ENCODE measurements around the gene CREBBP. TPM values are rescaled to one million over a fixed set of nuclear protein-coding genes. Genes with fewer than 3 reads are reported as not detected.
"Not testable (repeated sequence)": the region's sequence is repeated elsewhere in the genome, so short reads cannot be mapped to it uniquely, and the experiment has no call there.

The CREBBP gene
- total RNA-seq, 2 experiments from 2014 or later: 145 to 152 TPM

DNA sequence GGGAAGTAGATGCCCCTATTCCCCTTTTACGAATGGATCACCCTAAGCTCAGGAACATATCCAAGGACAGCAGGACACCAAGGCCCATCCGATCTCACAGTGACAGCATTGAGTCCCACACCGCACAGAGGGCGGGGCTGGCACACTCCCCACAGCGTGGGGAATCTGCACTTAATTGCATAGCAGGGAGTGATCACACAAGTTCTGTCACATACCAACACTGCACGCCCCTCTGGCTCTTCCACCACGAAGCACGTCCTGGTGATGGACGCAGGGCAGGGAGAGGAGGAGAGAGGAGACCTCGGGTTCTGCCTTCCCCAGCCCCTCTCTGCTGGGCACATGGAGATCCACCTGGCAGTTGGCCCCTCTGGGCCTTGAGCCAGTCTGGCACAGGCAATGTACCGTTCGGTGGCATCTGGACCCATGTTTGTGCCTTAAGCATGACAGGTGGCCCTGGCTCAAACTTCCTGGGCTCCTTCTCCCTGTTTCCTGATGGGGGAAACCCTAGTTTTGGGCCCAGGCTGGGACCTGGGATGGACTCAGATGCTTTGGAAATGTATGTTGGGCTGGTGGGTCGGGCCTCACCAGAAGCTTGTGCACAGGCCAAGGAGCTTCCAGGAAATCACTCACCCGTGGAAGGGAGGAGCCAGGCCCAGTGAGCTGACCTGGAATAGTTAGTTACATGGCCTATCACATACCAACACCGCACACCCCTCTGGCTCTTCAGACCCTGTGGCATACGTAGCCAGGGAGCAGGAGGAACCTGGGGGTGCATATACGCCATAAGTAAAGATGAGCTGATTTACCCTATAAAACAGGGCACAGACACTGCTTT, 35.1 kb upstream of the CREBBP start:
- Mint-ChIP-seq H3K36me3 (ENCODE audit: low read depth) (no peaks in the 10 kb centered on the region), H3K4me3 (no peak overlapping the region), H3K27me3 (peaks cover 8% of the 10 kb centered on the region), H3K27ac (no peak overlapping the region), H3K9me3 (peaks cover 3% of the 10 kb centered on the region), H3K4me1 (ENCODE audit: low read depth) (no peaks in the 10 kb centered on the region)
- Histone ChIP-seq H3K27ac (ENCODE audit: low read depth in 1 of 2, low read length in 2 of 2) (no peak overlapping the region), H3K4me3 (ENCODE audit: low read length) (no peak overlapping the region), H3K4me1 (ENCODE audit: insufficient read depth, low read length) (no peaks in the 10 kb centered on the region), H3K9me3 (ENCODE audit: control insufficient read depth in 1 of 2, insufficient read depth in 1 of 2, low read length in 2 of 2) (peaks cover 6 to 27% of the 10 kb centered on the region in 2 experiments), H3K36me3 (ENCODE audit: insufficient read depth, low read length) (no peaks in the 10 kb centered on the region), H3K27me3 (ENCODE audit: control insufficient read depth in 1 of 2, insufficient read depth in 2 of 2, low read length in 2 of 2) (peaks cover 0 to 4% of the 10 kb centered on the region in 2 experiments)
- ChIA-PET POLR2A (no interaction called here), CTCF (interaction anchor here (0.6 kb wide), 1 partner anchor 231 kb away, joined by 3 read pairs; no protein-coding TSS in a partner anchor)
- intact Hi-C loops (cut with DNase I, micrococcal nuclease): loop anchor here in 1 of 2 experiments (10.0 kb wide), 1 partner anchor 299 kb away; no protein-coding TSS in a partner anchor
- DNase-seq (no peak), ATAC-seq (ENCODE audit: poor library complexity) (no peak)
- TF ChIP-seq, protein P1, sequence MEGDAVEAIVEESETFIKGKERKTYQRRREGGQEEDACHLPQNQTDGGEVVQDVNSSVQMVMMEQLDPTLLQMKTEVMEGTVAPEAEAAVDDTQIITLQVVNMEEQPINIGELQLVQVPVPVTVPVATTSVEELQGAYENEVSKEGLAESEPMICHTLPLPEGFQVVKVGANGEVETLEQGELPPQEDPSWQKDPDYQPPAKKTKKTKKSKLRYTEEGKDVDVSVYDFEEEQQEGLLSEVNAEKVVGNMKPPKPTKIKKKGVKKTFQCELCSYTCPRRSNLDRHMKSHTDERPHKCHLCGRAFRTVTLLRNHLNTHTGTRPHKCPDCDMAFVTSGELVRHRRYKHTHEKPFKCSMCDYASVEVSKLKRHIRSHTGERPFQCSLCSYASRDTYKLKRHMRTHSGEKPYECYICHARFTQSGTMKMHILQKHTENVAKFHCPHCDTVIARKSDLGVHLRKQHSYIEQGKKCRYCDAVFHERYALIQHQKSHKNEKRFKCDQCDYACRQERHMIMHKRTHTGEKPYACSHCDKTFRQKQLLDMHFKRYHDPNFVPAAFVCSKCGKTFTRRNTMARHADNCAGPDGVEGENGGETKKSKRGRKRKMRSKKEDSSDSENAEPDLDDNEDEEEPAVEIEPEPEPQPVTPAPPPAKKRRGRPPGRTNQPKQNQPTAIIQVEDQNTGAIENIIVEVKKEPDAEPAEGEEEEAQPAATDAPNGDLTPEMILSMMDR (IDR thresholded peaks at IDR 0.05): no peak

DNA sequence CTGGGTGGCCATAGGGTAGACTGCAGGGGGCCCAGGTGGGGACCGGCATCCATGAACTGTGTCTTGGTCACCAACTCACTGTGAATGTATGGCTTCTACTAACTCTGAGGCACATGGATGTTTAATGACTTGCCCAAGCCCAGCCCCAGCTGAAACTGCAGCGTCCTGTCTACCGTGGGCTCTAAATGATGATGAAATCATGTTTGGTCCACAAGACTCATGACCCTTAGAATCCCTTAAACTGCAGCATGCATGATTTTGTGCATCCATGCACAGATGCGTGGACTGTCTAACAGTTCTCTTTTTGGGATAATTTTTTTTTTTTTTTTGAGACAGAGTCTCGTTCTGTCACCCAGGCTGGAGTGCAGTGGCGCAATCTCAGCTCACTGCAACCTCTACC, 32.4 kb upstream of the CREBBP start:
- POLR2A ChIA-PET: no interaction called here
- no peaks in the 10 kb centered on the region for H3K36me3 ChIP-seq (ENCODE audit: insufficient read depth, low read length)

DNA sequence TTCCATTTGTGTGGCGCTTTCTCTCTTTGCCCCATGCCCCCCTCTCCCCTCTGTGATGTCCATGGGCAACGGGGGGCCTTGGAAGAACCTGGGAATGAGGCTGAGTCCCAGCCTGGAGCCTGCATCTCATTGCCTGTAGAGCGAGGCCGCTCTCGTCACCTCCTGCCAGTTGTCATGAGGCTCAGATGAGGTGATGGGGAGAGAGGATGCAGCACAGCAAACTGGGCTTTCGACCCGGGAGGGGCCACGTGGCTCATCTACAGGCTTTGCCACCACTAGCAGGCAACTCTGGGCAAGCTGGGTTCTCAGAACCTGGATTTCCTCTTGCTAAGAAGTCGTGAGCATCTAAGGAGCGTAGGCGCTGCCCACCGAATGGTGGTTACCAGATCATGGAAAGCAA, 31.9 kb upstream of the CREBBP start:
- Mint-ChIP-seq H3K27me3 (no peaks in the 10 kb centered on the region), H3K4me3 (no peak overlapping the region), H3K9me3 (no peaks in the 10 kb centered on the region), H3K36me3 (ENCODE audit: low read depth) (no peaks in the 10 kb centered on the region), H3K4me1 (ENCODE audit: low read depth) (no peaks in the 10 kb centered on the region), H3K27ac (no peak overlapping the region)
- ChIA-PET CTCF (no interaction called here), POLR2A (no interaction called here)
- ATAC-seq (ENCODE audit: poor library complexity) (no peak), DNase-seq (no peak)
- intact Hi-C loops (cut with DNase I, micrococcal nuclease): loop anchor here in 1 of 2 experiments (10.0 kb wide), 1 partner anchor 302 kb away; no protein-coding TSS in a partner anchor
- no peaks in the 10 kb centered on the region for H3K4me1 ChIP-seq (ENCODE audit: insufficient read depth, low read length)
- H3K27me3 ChIP-seq (ENCODE audit: control insufficient read depth in 1 of 2, insufficient read depth in 2 of 2, low read length in 2 of 2): no peaks in the 10 kb centered on the region
- no peak overlapping the region for H3K4me3 ChIP-seq (ENCODE audit: low read length)
- H3K36me3 ChIP-seq (ENCODE audit: insufficient read depth, low read length): no peaks in the 10 kb centered on the region
- TF ChIP-seq, protein P1 (IDR thresholded peaks at IDR 0.05): no peak
- H3K27ac ChIP-seq (ENCODE audit: low read depth in 1 of 2, low read length in 2 of 2): no peak overlapping the region
- H3K9me3 ChIP-seq (ENCODE audit: control insufficient read depth in 1 of 2, insufficient read depth in 1 of 2, low read length in 2 of 2): peaks cover 0 to 5% of the 10 kb centered on the region in 2 experiments

More for the DNA sequence above, 32.4 kb upstream of the CREBBP start:
- Histone ChIP-seq H3K4me3 (ENCODE audit: low read length) (no peak overlapping the region), H3K27ac (ENCODE audit: low read depth in 1 of 2, low read length in 2 of 2) (no peak overlapping the region), H3K4me1 (ENCODE audit: insufficient read depth, low read length) (no peaks in the 10 kb centered on the region), H3K9me3 (ENCODE audit: control insufficient read depth in 1 of 2, insufficient read depth in 1 of 2, low read length in 2 of 2) (peaks cover 0 to 10% of the 10 kb centered on the region in 2 experiments), H3K27me3 (ENCODE audit: control insufficient read depth in 1 of 2, insufficient read depth in 2 of 2, low read length in 2 of 2) (no peaks in the 10 kb centered on the region)
- DNase-seq: no peak
- Mint-ChIP-seq H3K27ac (no peak overlapping the region), H3K36me3 (ENCODE audit: low read depth) (no peaks in the 10 kb centered on the region), H3K27me3 (no peaks in the 10 kb centered on the region), H3K9me3 (no peaks in the 10 kb centered on the region), H3K4me1 (ENCODE audit: low read depth) (no peaks in the 10 kb centered on the region), H3K4me3 (no peak overlapping the region)
- TF ChIP-seq, protein P1 (IDR thresholded peaks at IDR 0.05): no peak
- intact Hi-C loops (cut with DNase I, micrococcal nuclease): loop anchor here in 1 of 2 experiments (10.0 kb wide), 1 partner anchor 302 kb away; no protein-coding TSS in a partner anchor
- CTCF ChIA-PET: no interaction called here
- ATAC-seq (ENCODE audit: poor library complexity): no peak

DNA sequence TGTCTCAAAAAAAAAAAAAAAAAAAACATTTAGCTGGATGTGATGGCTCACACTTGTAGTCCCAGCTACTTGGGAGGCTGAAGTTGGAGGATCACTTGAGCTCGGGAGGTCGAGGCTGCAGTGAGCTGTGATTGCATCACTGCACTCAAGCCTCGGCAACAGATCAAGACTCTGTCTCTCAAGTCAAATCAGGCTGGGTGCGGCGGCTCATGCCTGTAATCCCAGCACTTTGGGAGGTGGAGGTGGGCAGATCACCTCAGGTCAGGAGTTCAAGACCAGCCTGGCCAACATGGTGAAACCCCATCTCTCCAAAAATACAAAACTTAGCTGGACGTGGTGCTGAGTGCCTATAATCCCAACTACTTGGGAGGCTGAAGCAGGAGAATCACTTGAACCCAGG, 31.2 kb upstream of the CREBBP start:
- H3K4me1 ChIP-seq (ENCODE audit: insufficient read depth, low read length); H3K27me3 ChIP-seq (ENCODE audit: control insufficient read depth in 1 of 2, insufficient read depth in 2 of 2, low read length in 2 of 2); H3K27ac Mint-ChIP-seq; DNase-seq; H3K27ac ChIP-seq (ENCODE audit: low read depth in 1 of 2, low read length in 2 of 2); H3K27me3 Mint-ChIP-seq; H3K4me1 Mint-ChIP-seq (ENCODE audit: low read depth); H3K36me3 Mint-ChIP-seq (ENCODE audit: low read depth); POLR2A ChIA-PET; ATAC-seq (ENCODE audit: poor library complexity); H3K4me3 ChIP-seq (ENCODE audit: low read length); H3K4me3 Mint-ChIP-seq; H3K36me3 ChIP-seq (ENCODE audit: insufficient read depth, low read length); H3K9me3 Mint-ChIP-seq; CTCF ChIA-PET; H3K9me3 ChIP-seq (ENCODE audit: control insufficient read depth in 1 of 2, insufficient read depth in 1 of 2, low read length in 2 of 2): not testable (repeated sequence)
- intact Hi-C loops (cut with DNase I, micrococcal nuclease): loop anchor here in 1 of 2 experiments (10.0 kb wide), 1 partner anchor 303 kb away; no protein-coding TSS in a partner anchor

All from CD4-positive, alpha-beta T cell (primary cell).